Subcutaneous abdominal adipose tissue (tissue), 5 donors: ENCODE measurements around the gene EPAS1.
A peak's percentile ranks its signal among the peaks of the same experiment; 100 is the strongest.

ENCODE experiments used
- H3K27ac ChIP-seq: one replicate; pipeline ENCODE4 v1.7.0; 2013; ENCODE audit warnings: low read depth, mild to moderate bottlenecking, inconsistent platforms, low read length, moderate library complexity
- H3K27me3 ChIP-seq, 5 donors: one replicate each; pipeline ENCODE4 v1.7.0; 2013; ENCODE audit warnings: low read length in 5 of 5, inconsistent platforms in 1 of 5; ENCODE audit not compliant: control insufficient read depth in 5 of 5, insufficient read depth in 4 of 5
- H3K36me3 ChIP-seq, 5 donors: one replicate each; pipeline ENCODE4 v1.7.0; 2013; ENCODE audit warnings: low read length in 5 of 5; ENCODE audit not compliant: control insufficient read depth in 5 of 5, insufficient read depth in 5 of 5
- H3K4me1 ChIP-seq, 5 donors: one replicate each; pipeline ENCODE4 v1.7.0; 2013; ENCODE audit warnings: low read length in 5 of 5, mild to moderate bottlenecking in 3 of 5, moderate library complexity in 1 of 5; ENCODE audit not compliant: control insufficient read depth in 5 of 5, insufficient read depth in 5 of 5
- H3K4me3 ChIP-seq, 5 donors: one replicate each; pipeline ENCODE4 v1.7.0; 2013; ENCODE audit warnings: low read length in 5 of 5, low read depth in 1 of 5
- H3K9ac ChIP-seq, 5 donors: one replicate each; pipeline ENCODE4 v1.7.0; 2013; ENCODE audit warnings: low read length in 5 of 5, mild to moderate bottlenecking in 4 of 5, moderate library complexity in 3 of 5
- H3K9me3 ChIP-seq, 5 donors: one replicate each; pipeline ENCODE4 v1.7.0; 2013; ENCODE audit warnings: low read length in 5 of 5; ENCODE audit not compliant: control insufficient read depth in 5 of 5
- donor health status: healthy.
- donor health status: healthy.
- donor health status: healthy.
- donor health status: healthy.
- donor health status: healthy.

Gene EPAS1

GRCh38 chr2:46328291-46328690 is 31.1 kb downstream of the EPAS1 start:
- Histone ChIP-seq H3K27ac (peak overlapping the region; percentile 53), H3K9me3 (no peaks in the 10 kb centered on the region), H3K36me3 (peaks cover 0 to 3% (median 0%) of the 10 kb centered on the region in 5 donors), H3K4me1 (peaks cover 28 to 96% (median 81%) of the 10 kb centered on the region in 5 donors), H3K9ac (no peak overlapping the region), H3K4me3 (no peak overlapping the region), H3K27me3 (no peaks in the 10 kb centered on the region)

GRCh38 chr2:46328829-46329228 is 31.6 kb downstream of the EPAS1 start:
- H3K27ac ChIP-seq, result no peak overlapping the region

GRCh38 chr2:46329340-46329739 is 32.1 kb downstream of the EPAS1 start:
- H3K4me1 ChIP-seq, result peaks cover 36 to 100% (median 90%) of the 10 kb centered on the region in 5 donors
- no peak overlapping the region for H3K27ac ChIP-seq
- H3K36me3 ChIP-seq, result peaks cover 0 to 3% (median 0%) of the 10 kb centered on the region in 5 donors

More at GRCh38 chr2:46328829-46329228, 31.6 kb downstream of the EPAS1 start:
- no peak overlapping the region for H3K4me3 ChIP-seq
- peaks cover 0 to 3% (median 0%) of the 10 kb centered on the region in 5 donors for H3K36me3 ChIP-seq
- H3K9ac ChIP-seq, result no peak overlapping the region
- H3K27me3 ChIP-seq, result no peaks in the 10 kb centered on the region
- H3K4me1 ChIP-seq, result peaks cover 31 to 97% (median 86%) of the 10 kb centered on the region in 5 donors
- H3K9me3 ChIP-seq, result no peaks in the 10 kb centered on the region

GRCh38 chr2:46329803-46330775 is 32.9 kb downstream of the EPAS1 start:
- Histone ChIP-seq H3K9ac (peak overlapping the region in 3 of 5 donors; percentile 4 to 35 (median 17)), H3K36me3 (peaks cover 0 to 3% (median 0%) of the 10 kb centered on the region in 5 donors), H3K4me1 (peaks cover 36 to 100% (median 94%) of the 10 kb centered on the region in 5 donors), H3K9me3 (no peaks in the 10 kb centered on the region), H3K4me3 (peak overlapping the region in 2 of 5 donors; percentile 2 to 29), H3K27ac (peak overlapping the region; percentile 63), H3K27me3 (no peaks in the 10 kb centered on the region)

More at GRCh38 chr2:46329340-46329739, 32.1 kb downstream of the EPAS1 start:
- Histone ChIP-seq H3K9ac (peak overlapping the region in 1 of 5 donors; percentile 10), H3K9me3 (no peaks in the 10 kb centered on the region), H3K4me3 (no peak overlapping the region), H3K27me3 (no peaks in the 10 kb centered on the region)

- Histone ChIP-seq H3K4me3 (peak overlapping the region in 1 of 5 donors; percentile 2), H3K36me3 (peaks cover 0 to 3% (median 0%) of the 10 kb centered on the region in 5 donors), H3K9ac (peak overlapping the region in 1 of 5 donors; percentile 0), H3K27ac (peak overlapping the region; percentile 93), H3K4me1 (peaks cover 37 to 100% (median 94%) of the 10 kb centered on the region in 5 donors), H3K9me3 (no peaks in the 10 kb centered on the region), H3K27me3 (no peaks in the 10 kb centered on the region)
These were observed 34.0 kb downstream of the EPAS1 start for GRCh38 chr2:46331109-46331766.

- Histone ChIP-seq H3K27ac (peak overlapping the region; percentile 93), H3K27me3 (no peaks in the 10 kb centered on the region), H3K9me3 (no peaks in the 10 kb centered on the region), H3K4me3 (no peak overlapping the region), H3K9ac (peak overlapping the region in 1 of 5 donors; percentile 11), H3K36me3 (no peaks in the 10 kb centered on the region), H3K4me1 (peaks cover 35 to 100% (median 95%) of the 10 kb centered on the region in 5 donors)
These were observed 35.6 kb downstream of the EPAS1 start for GRCh38 chr2:46332686-46333281.

GRCh38 chr2:46333912-46334311 is 36.7 kb downstream of the EPAS1 start:
- peak overlapping the region in 3 of 5 donors; percentile 8 to 26 (median 20) for H3K4me3 ChIP-seq

GRCh38 chr2:46334389-46335271 is 37.4 kb downstream of the EPAS1 start:
- Histone ChIP-seq H3K9ac (peak overlapping the region in 4 of 5 donors; percentile 48 to 66 (median 54)), H3K4me1 (peaks cover 38 to 100% (median 99%) of the 10 kb centered on the region in 5 donors), H3K9me3 (no peaks in the 10 kb centered on the region), H3K27ac (peak overlapping the region; percentile 93), H3K4me3 (peak overlapping the region; percentile 8 to 49 (median 26)), H3K27me3 (no peaks in the 10 kb centered on the region), H3K36me3 (no peaks in the 10 kb centered on the region)

More at GRCh38 chr2:46333912-46334311, 36.7 kb downstream of the EPAS1 start:
- no peaks in the 10 kb centered on the region for H3K9me3 ChIP-seq
- peak overlapping the region in 3 of 5 donors; percentile 6 to 66 (median 60) for H3K9ac ChIP-seq
- H3K27me3 ChIP-seq, result no peaks in the 10 kb centered on the region
- no peaks in the 10 kb centered on the region for H3K36me3 ChIP-seq
- peak overlapping the region; percentile 93 for H3K27ac ChIP-seq
- H3K4me1 ChIP-seq, result peaks cover 38 to 100% (median 99%) of the 10 kb centered on the region in 5 donors
